NCI-H1694 (cell line): ENCODE data around the gene MAP2K3.

Experiments
- DNase-seq: peaks from one replicate; lab custom pipeline; 2025; lab: John Stamatoyannopoulos, UW

MAP2K3 gene

DNA sequence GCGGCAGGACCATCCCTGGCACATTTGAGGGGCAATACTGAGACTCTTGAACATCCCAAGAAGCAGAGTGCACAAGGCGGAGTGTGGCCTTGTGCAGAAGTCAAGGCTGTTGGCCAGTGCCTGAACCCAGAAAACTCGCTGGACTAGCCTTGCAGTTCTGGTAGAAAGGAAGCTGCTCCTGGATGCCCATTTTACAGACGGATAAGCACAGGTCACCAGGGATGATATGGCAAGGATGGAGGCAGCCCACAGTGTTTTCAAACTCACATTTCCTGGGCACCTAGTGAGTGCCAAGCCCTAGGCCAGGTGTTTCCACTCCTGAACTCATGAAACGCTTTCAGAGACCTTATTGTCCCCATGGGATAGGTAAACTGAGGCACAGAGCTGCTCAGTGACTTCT is 1.7 kb upstream of the MAP2K3 start:
- no peak for DNase-seq

DNA sequence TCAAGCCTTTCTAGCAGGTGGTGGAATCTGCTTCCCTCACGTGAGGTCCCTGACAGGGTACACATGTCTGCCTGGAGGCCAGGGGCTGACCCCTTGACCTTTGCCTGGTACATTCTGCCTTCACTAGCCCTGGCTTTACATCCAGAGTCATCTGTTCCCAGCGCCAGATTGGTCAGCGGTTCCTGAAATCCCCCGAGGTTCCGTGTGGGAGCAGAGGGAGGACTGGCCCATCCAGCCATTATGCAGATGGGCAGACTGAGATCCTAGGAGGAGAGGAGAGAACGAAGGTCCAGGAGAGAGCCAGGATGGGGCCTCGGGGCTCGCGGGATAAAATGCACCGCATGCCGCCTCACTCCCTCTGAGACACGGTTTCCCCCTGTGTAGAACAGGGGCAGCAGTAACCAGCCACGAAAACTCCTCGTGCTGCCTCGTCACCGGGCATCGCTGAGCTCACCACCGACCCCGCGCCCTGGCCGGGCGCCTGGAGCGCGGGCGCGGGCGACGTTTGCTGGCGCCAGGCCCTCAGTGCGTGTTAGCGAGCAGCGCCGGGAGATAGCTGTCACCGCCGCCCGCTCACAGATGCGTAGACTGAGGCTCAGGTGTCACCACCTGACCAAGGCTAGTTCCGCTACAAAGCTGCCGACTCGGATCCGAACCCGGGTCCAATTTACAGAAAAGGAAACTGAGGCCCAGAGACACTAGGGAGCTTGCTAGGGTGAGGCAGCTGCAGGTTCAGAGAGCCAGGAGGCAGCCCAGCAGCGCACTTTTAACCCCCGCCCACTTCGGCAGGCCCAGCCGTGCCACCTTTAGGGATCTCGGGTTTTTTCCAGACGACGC is 811 bp upstream of the MAP2K3 start:
- peak; percentile 51 for DNase-seq

DNA sequence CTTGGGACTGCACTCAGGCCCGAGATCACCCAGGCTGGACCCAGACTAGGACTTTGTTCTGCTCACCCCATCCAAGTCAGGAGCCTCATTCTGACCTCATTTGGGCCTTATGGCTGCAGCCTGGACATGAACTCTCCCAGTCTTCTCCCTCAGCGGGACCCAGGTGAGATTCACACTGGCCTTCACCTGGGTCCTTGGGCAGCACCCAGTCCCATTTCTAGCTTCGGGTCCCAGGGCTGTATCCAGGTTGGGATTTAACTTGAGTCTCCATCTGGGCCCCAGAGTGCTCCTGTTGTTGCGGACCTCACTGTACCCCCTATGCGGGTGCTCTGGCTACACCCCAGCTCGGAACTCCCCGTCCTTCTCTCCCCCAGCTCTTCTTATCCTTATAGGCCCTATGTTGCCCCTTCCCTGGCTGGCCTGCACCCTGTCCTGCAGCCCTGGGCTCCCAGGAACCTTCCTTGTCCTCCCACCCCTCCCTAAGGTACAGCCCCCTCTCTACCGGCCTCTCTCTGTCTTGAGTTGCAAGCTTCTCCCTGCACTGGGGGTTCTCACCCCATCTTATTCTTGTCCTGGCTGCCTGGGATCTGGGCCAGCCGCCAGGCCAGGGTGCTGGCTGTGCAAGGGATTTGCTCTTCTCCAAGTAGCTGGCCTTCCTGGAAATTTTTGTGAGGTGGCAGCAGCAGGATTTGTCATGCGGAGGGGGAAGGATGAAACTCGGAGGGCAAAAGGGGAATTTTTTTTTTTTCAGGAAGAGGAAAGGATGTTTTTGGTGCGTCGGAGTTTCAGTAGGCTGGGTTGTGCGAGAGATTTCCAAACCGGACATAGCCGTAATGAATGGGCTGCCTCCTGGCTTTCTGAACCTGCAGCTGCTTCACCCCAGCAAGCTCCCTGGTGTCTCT is 904 bp downstream of the MAP2K3 start:
- no peak for DNase-seq

DNA sequence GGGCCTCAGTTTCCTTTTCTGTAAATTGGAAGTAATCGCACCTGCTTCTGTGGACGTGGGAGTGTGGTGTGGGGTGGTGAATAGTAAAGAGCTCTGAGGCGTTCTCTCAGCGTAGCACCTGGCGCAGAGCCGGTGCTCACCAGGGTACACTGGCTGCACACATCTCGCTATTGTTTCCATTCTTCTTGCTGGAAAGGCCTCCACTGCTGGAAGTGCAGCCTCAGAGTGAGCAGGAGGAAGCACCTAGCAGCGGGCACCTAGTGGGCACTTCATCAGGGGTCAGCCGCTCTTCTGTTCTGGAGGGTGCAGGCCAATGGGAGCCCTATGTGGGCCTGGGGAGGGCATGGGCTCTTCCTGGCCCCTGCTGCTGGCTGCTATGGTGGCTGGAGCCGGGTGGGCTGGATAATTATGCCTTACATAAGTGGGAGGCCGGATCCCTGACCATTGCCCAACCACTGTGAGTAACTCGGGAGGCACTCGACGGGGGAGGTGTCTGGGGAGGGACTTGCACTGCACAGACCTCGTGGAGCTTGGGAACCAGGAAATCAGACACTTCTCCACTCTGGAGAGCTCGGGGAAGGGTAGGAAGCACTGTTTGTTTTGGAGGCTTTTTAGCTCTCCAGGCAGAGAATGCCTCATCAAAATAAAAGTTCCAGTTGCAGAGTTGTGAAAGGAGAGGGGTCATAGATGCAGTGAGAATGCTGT is 1.7 kb downstream of the MAP2K3 start:
- no peak for DNase-seq

DNA sequence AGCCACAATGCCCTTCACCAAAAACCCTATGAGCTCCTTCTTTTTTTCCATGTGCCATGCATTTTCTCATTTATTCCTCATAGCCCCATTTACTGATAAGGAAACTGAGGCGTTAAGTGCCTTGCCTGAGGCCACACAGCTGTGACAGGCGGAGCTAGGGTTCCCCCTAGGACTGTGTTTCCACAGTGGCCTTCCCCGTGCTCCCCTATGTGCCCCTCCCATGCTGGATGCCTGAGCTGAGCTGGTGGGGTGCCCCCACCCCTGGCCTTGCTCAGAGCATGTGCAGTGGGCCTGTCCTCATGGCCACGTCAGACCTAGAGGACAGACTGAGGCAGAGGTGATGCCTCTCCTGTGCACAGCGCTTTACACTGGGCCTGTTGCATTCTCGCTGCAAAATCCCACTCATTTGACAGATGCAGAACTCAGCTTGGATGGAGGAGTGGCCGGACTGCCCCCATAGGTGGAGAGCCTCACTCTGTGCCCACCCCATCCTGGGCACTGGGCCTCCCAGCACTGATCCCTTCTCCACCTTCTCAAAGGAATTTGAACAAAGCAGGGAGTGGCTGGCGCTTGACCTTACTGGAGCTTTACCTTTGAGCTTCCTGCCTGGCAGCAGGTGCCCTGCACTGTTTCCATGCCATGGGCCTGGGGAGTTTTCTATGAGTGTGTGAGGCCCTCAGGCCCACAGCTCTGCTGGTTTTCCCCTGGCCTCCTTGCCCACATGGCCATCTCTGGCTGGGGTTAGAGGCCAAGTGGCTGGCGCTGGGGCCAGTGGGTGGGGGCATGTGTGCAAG is 2.6 kb downstream of the MAP2K3 start:
- DNase-seq: no peak

DNA sequence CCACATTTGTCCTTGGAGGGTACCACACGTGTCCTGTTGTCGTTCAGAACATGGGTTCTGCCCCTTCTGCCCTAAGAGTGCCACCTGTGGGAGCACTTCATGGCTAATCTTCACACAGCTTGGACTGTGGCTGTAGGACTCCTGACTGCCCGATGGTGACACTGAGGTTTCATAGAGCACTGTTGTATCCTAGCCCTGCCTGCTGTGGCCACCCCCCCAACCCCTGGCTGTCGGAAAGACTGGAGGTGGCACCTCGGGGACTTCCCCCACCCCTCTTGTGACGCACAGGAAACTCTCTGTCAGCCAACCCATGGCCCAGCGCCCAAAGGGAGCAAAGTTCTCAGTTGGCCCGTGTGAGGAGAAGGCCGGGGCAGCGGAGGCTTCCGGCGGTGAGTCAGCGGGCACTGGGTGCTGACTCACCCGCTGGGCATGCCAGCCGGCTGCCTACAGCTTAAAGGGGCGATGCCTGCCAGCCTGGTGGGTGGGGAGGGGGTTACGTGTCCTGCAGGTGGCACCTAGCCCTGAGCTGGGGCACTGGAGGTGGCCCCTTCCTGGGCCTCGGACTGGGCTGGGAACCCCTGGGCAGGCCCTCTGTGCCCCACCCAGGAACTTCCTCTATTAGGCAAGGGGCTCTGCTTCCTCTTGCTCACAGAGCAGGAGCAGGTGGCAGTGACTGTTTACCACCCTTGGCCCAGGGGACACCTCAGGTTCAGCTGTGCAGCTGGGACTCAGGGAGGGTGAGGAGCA is 3.4 kb downstream of the MAP2K3 start:
- peak; percentile 29 for DNase-seq

DNA sequence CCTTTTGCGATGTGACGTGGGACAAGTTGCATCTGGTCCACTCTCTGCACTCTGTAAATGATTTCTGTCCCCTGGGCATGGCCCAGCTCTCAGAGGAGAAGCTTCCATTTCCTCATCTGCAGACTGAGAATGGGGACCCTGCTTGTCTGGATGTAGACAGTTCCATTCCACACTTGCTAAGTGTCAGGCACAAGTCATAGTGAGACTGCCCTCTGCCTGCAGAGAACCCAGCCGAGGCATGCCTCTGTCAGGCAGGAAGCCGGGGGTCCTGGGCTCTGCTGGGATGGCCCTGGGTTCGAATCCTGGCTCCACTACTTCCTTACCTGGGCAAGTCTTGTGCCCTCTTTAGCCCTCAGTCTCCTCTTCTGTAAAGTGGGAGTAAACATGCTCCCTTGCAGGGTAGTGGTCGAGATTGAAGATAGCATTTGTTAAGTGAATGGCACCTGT is 4.1 kb downstream of the MAP2K3 start:
- no peak for DNase-seq

DNA sequence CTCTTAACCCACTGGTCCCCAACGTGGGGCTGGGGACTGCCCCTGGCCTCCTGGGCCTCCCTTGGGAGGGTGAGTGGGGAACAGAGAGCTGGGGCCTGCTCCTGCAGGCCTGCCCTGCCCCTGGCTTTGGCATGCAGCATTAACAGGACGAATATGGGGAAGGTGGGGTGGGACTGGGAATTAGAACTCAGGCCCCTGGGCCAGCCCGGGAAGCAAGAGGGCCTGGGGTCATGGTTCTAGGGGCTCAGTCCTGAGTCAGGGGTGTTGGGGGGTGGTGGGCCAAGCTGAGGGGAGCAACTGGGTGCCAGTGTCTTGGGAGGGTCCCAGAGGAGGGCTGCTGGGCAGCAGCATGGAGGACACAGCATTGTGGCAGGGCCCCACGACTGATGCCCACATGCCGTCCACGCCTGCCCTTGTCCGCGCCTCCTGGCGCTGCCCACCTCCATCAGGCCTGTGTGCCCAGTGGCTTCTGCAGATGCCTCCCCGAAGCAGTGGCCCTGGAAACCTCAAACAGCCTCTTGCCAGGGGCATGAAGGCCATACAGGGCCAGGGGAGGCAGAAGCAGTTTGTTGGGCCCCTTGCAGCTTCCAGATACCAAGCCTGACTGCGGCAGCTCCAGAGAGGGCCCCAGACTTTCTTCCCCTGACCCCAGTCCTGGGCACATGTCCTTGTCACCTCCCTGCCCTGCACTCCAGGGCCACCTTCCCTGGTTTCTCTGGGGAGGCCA is 4.8 kb downstream of the MAP2K3 start:
- no peak for DNase-seq

DNA sequence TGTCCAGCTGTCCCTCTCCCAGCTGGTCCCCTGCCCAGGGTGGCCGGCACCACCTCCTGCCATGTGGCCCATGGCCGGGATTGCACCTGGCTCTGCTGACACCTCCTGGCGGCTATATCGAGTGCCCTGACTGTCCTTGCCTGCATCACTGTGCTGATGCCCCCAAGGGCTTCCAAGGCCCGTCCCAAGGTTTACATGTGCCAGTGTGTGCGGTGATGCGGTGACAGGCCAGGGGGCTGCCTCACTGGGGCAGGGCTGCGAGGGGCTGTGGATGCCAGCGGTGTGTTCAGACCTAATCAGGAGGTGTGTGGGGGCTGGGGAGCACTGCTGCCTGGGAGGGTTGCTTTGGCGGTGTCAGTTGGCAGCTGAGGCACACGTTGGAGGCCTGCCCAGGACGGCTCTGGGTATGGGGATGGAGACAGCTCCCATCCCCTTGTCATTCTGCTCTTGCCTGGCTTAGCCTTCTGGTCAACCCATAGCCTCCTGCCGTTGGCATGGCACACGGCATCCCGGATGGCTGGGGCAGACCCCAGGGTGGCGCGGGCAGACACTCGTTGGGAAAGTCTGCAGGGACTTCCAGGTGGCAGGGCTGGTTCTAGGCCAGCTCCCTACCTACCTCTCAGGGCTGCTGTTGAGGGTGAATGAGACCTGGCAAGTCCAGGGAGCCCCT is 5.5 kb downstream of the MAP2K3 start:
- DNase-seq: peak; percentile 80

DNA sequence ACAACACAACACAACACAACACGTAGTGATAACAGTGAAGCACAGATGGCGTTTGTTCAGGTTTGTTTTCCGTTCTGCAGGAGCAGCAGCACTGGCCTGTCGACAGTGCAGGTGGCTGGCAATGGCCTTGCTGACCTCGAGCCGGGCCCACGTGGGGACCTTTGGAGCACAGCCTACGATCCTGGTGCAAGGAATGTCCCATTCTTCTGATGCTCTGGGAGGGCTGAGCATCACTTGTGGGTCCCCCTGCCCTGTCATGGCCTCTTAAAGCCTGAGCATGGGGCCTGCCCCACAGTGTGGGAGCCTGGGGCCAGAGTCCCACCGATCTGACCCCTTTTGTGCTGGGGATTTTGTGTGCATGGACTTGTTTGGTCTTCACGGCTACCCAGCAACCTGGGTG is 6.8 kb downstream of the MAP2K3 start:
- no peak for DNase-seq

DNA sequence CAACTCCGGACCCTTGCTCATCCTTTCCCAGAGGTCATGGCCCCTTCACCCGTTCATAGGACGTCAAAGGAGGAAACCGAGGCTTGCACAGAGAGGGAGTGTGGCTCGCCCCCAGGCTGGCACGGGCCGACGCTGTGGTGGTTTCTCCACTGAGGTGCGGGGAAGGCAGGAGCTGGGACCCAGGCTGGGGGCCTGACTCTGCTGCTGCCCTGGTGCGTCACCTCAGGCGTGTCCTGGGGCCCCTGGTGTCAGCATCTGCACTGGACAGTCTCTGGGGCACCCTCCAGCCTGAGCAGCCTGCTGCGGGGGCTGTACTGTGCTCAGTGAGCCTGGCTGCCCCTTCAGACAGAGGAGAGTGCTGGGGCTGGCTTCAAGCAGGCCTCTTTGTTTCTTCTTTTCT is 7.4 kb downstream of the MAP2K3 start:
- no peak for DNase-seq

DNA sequence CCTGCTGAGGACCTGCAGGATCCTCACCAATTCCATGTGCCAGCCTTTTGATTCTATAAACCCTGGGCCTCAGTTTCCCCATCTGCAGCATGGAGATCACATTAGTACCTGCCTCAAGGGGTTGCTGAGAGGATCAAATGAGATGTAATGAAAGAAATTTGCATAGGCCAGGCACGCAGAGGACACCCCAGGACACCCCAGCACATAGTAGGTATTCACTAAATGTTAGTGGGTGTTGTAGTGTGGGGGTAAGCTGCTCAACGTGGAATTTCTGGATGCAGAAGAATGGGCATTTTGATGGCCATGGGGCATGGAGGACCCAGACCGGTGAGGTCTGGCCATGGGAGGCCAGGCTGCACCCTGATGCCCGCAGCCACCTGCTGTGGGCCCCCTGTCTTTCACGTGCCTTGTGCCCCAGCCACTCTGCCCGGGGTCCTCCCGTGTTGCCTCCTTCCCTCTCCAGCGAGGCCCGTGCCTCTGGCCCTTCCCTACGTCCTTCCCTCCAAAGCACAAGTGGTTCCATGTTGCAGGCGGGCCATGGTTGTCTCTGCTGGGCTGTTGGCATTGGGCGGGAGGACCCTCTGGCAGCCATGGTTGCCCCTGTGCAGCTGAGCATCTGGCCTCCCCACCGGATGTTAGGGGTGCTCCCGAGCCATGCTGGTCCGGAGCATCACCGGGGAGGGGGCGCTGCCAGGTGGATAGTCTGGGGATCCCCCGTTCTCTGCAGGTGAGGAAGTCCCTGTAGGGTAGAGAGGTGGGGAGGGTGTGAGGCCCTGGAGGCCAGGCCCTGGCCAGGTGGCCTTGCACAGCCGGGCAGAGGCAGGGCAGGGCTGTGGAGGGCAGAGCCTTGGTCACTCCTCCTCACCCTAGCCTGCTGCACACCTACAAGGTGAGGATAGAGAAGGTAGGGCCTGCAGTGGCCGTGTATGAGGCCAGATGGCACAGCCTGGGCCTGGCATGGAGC is 8.6 kb downstream of the MAP2K3 start:
- no peak for DNase-seq

DNA sequence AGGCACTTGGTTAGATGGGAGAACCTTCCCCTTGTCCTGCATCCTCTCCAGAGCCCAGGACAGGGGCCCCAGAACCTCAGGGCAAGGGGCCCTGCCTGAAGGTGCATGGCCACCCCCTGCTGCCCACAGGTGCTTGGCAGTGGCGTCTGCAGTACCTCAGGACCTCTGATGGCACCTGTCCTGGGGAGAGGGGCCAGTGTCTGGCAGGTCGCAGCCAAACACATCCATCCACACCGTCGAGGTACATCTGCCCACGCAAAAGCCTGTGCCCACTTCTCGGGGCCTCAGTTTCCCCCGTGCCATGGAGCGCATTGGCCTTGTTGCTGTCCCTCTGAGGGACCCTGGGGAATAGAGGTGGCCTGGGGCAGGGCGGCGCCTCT is 9.3 kb downstream of the MAP2K3 start:
- no peak for DNase-seq

DNA sequence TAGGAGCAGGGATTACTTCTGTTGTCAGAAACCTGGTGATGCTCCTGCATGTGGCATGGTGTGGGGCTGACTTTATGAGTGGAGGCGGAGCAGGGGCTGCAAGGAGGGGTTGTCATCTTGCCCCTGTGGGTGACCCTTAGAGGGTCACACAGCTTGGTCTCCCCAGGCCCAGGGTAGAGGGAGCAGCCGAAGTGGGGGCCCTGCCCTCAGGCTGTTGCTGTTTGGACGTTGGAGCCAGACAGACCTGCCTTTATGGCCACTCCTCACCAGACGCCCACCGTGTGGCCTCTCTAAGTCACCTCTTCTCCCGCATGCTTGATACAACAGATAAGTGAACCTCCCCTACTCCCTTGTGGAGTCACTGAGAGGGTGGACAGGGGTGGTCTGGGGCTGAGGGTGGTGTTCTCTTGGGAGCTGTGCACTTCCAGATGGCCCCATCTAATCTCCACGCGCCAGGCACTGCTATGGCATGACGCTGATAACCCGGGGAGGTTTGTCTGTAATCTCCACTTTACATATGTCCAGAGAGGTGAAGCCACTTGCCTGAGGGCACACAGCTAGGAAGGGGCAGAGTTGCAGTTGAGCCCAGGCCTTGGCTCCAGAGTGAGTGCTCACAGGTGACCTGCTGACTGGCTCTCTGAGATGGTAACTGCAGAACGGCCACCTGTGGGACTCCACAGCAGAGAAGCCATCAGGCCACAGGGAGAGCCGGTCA is 10.0 kb downstream of the MAP2K3 start:
- DNase-seq: no peak

DNA sequence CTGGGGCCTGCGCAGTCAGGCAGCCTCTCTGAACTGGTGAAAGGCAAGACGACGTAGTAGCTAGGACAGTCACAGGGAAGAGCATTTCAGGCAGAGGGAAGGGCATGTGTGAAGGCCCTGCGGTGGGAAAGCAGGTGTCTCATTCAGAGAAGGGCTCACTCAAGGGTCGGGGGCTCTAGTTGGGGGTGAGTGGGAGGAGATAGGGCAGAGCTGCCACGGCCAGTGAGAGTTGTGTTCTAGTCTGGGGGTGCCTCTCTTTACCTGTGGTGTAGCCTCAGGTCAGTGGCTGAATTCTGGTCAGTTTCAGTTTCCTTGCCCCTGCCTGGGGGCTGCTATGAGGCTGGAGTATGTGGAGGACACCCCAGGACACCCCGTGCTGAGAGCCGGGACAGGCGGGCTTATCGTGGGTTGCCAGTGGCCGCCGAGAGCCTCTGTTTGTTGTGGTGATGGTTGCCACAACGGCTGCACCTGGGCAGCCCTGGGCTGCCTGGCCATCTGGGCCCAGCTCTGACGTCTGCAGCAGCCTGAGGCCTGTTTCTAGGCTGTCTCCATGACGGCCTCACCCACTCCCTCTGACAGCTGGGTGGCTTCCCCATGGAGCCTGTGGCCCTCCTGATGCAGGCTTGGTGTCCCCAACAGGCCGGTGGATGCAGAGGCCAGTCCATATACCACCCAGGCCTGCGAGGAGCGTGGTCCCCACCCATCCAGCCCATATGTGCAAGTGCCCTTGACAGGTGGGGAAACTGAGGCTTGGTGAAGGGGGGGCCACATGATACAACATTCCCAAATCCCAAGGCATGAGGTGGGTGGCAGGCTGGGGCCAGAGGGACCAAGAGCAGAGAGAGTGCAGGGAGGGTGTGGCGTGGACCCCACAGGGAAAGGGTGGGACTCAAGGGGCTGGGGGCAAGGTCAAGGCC is 10.8 kb downstream of the MAP2K3 start:
- peak; percentile 60 for DNase-seq

DNA sequence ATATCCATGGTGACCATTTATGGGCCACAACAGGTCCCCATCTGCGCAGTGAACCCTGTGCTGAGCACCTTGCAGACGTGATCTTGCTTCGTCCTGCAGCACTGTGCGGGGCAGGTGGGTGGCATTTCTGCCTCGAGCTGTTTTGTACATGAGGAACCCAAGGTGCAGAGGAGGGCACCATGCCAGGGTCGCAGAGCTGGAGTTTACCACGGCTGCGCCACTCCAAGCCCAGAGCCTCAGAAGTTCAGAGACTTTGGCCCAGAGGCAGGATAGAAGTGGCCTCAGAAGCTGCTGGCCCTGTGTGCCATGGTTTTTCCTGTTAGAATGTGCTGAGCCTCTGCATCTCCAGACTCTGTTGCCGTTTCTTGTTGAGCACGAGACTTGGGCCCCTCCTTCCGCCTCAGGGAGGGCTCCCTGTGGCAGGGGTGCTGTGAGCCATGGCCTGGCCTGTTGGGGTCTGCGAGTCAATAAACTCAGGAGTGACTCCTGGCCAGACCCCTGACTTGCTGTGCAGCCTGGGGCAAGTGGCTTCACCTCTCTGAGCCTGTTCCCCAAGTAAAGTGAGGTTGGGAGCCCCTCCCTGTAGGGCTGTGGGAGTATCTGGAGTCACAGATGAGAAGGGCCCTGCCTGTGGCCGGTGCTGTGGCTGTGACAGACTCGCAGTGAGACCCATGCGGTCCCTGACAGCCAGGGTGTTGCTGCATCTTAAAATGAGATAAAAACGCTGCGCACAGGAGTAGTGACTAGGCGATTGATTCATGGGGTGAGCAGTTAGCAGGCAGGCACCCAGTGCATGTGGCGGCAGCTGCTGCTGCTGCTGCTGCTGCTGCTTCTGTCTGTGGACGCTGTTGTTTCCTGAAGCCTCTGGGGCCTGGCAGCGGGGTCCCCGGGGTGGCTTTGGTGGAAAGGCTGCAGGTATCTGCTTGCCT is 11.8 kb downstream of the MAP2K3 start:
- DNase-seq: peak; percentile 47
